GM04504 (cell line): ENCODE results near the gene TNIK.

Experiments
- DNase-seq: peaks from one replicate; pipeline ENCODE4 v3.0.0-alpha.2; 2012; ENCODE audit warnings: low read depth

The TNIK gene

DNA sequence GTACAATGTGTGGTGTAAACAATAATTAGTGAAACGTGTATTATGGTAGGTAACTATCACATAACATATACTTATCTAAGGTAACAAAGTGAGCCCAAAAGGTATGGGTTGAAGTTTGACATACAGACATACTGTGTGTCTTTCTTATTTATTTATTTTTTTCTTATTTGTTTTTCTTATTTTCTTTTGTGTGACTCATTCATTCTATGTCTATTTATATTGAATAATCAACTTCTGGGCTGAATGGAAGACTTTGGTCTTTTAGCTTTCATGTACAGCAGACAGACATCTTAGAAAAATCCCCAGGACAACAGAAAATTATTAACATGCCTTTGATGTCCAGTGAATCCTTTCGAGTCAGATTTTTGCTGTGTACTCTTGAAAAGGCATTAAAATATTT is 233.4 kb downstream of the TNIK start:
- DNase-seq, result no peak

DNA sequence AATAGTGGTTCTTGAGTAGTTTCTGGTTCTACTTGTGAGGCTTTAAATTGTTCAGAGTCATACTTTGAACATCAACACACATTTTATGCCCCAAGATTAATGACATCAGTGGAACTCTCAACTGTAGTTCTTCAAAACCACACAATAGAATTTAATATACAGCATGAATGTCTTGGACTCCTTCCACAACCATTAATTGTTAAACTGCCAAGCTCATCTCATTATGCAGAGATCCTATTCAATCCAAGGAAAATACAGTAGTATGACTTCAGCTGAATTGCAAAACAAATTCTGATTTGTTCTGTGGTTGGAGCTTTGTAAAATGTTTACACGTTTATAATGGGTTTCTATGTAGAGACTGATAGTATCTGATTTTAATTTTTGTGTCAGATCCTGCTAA is 234.5 kb downstream of the TNIK start:
- peak; percentile 93 for DNase-seq

DNA sequence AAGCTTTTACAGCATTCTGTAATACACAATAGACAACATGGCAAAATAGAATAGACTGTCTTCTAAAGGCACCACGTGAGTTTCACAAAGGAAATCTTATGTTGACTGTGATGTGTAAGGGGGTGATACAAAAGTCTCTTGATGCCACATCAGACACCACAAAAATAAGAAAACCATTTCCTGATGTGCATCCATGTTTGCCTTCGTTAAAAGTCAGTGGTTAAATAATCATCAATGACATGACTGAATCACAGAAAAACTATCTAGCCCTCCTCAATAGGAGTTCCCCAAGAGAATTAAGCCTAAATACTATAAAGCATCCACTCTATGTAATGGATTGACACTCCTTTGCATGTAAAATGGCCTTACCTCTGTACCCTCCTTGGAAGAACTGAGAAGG is 235.0 kb downstream of the TNIK start:
- no peak for DNase-seq

DNA sequence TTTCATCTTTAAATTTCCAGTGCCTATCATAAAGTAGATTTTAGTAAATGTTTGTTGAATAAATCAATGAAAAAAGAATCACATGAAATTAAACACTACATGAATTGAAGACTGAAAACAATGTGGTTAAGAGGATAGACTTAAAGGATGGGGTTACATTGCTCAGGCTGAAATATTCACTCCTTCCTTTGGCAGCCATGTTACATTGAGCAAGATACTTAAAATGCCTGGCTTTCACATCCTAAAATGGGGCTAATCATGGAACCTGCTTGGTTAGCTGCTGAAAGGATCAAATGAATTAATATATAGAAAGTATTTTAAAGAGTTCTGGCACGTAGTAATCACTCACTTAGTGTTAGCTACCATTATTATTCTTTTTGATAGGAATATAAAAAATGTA is 236.8 kb downstream of the TNIK start:
- DNase-seq, result no peak

DNA sequence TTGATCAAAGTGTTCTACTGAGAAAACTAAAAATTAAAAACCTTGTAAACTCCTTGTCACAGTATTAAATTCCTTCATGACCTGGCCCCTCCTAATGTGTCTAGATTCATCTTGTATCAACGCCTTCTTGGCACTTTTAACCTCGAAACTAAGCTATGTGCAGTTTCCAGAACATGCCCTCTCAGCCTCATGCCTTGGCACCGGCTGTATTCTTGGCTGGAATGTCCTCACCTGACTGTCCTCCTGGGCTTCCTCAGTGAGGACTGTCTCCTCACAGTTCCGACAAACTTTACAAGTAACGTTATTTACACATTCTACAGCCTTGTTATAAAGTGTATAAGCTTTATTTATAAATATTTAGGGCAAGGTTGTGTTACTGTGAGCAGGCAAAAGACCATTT is 237.2 kb downstream of the TNIK start:
- no peak for DNase-seq

DNA sequence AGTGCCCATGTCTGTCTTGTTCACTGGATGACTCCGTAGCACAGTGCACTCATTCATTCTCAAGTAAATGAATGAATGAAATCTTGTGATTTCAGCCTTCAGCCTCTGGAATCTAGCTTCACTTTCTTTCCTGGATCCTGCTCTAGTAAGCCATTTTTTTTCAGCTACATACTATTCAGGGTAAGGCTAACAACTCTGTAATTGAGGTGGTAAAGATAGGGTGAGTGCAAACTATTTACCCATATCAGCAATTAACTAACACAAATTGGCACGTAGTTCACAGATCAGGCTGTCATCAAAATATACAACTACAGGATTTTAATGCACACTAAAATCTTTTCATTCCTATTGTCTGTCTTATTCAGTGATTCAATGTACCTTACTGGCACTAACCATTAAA is 238.6 kb downstream of the TNIK start:
- no peak for DNase-seq

DNA sequence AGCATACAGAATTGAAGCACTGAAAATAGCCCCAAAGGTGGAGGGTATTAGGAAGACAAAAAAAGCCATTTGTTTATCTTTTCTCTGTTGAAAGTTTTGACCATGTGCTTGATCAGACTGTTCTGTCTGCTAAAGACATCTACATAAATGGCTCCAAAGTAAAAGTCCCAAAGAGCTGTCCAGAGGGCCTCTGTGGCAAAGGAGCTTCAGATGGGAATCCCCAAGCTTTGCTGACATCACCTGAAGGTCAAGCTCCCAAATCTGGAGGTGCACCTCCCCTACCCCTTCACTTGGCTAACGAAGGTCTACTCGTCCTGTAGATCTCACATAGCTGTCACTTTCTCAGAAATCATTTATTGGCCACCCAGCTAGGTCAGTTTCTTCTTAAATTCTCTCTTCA is 239.1 kb downstream of the TNIK start:
- no peak for DNase-seq

DNA sequence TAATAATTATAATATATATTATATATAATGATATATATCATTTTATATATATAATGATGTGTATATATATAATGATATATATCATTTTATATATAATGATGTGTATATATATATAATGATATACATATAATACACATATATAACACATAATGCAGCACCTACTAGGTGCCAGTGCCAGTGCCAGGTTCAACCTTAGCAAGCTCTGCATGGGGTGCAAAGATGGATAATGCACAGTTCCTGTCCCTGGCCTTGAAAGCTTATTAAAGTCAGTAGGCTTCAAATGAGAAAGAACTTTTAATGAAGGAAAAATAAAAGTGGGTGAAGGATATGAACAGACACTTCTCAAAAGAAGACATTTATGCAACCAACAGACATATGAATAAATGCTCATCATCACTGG is 240.9 kb downstream of the TNIK start:
- DNase-seq, result no peak

DNA sequence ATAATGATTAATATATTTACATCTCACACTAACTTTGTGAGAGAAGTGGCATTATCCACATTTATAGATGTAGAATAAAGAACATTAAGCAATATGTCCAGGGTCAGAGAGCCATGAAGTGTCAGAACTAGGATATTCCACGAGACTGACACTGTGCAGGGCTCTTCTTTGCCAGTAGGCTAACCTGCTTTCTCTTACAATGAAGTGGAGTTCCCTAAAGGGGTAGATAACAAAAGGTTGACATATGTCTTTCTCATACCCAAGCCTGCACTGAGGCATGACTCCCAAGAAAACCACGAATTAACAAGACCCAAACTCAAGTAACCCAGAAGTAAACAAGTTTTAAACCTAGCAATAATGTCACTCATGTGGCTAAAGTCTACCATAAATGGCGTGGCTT is 242.1 kb downstream of the TNIK start:
- no peak for DNase-seq

DNA sequence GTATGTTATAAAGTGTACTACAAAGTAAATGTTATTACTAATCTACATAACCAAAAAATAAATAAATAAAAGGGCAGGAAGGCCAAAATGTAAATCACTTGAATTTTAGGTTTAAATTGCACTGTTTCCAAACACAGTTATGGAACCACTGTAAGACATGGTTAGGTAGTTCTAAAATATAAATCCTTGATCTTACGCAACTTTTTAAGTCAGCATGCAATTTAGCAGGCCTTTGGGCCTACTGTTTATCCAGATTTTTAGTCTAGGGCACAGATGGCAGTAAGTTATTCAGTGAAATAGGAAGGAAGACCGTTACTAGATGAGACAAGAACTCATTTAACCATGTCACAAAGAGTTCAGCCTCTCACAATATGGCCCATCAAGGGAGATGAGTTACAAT is 246.3 kb downstream of the TNIK start:
- no peak for DNase-seq

DNA sequence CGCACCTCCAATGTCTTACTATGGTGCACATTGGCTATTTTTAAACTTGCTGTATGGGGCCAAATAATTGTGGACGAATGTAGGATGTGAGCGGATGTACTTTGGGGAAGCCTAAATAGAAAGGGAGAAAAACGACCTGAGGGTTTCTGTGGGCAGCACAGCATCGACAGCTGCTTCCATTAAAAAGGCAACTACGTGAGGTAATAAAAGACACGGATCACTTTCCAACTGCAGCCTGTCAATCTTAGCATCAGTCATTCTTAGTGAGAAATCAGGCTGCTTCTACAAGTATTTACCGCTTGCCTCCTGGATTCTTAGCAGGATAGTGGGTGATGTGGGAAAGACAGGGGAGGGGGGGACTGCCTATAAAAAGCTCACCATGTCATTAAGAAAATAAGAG is 247.0 kb downstream of the TNIK start:
- no peak for DNase-seq

DNA sequence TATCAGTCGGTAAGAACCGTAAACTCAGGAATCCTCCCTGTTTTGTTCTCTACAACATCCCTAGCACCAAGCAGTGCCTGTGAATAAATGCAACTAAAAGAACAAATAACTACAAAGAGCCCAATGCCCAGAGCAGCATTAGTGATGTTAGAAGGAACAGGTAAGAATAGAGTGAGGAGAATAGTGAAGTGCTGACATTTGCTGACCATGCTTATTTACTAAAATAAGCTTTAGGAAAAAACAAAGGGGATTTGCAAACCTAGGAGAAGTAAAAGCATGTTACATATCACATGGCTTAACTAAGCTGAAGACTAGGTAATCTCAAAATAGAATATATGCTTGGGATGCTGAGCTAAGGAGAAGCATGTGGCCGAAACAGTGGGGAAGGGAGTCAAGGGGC is 247.6 kb downstream of the TNIK start:
- DNase-seq, result no peak

DNA sequence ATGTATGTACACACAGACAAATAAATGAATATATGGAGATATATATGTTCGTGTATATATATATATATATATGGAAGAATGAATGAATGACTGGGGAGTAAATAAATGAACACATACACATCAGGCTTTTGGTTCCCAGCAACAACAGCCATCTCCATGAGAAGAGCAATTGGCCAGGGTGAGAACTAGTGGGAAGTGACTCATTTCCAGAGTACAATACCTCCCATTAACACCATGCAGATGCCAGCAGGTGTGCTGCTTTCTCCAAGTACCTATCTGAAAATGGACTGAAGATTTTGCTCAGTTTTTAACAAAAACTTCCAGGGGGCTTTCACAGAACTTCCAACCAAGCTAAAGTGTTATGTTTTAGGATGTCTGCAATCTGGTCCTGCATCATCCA is 253.9 kb downstream of the TNIK start:
- no peak for DNase-seq

DNA sequence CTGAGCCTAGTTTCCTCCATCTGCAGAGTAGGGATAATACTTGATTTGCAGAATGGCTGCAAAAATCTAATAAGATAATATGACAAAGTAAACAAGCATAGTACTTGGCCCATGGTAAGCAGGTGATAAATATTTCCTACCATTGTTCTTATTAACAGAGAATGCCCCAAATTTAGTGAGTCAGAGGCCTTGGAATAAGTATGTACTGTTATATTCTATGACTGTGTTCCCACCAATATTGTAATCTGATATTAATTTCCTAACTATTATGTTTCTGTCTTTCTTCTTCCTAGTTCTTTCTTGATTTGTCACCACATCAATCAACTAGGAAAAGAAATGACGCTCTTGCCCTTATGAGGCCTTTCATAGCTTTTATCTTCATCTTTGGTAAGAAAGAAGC is 255.3 kb downstream of the TNIK start:
- DNase-seq, result no peak

DNA sequence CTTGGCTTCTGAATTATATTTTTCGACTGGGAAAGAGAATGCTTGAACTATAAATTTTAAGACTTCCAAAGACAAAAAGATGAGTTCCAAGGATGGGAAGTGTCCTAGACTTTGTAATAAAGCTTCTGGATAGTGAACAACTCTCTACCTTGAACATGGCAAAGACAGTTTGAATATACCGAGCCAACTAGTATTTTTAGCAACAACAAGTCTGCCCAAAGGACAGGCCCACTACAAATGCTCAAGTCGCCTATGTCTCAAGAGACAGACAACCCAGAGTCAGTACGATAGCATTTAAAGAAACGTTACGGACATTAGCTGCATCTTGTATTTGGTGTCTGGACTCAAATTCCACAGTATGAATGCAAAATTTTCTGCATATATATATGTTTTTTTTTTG is 258.4 kb downstream of the TNIK start:
- DNase-seq, result no peak

DNA sequence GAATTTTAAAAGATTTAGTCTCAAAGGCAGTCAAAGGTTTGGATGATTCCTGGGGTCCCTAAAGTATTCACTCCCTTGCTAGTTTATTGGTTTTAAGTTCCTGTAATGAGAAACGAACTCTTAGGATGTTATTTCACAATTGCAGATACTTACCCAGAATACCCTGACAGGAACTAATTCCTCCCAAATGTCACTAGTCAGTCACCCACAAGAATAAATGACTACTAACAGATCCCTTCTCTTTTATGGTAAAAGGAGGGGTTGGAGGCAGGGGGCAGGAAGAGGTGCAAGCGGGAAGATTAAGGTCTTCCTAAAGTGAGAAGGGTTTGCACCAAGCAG is 259.5 kb downstream of the TNIK start:
- no peak for DNase-seq

DNA sequence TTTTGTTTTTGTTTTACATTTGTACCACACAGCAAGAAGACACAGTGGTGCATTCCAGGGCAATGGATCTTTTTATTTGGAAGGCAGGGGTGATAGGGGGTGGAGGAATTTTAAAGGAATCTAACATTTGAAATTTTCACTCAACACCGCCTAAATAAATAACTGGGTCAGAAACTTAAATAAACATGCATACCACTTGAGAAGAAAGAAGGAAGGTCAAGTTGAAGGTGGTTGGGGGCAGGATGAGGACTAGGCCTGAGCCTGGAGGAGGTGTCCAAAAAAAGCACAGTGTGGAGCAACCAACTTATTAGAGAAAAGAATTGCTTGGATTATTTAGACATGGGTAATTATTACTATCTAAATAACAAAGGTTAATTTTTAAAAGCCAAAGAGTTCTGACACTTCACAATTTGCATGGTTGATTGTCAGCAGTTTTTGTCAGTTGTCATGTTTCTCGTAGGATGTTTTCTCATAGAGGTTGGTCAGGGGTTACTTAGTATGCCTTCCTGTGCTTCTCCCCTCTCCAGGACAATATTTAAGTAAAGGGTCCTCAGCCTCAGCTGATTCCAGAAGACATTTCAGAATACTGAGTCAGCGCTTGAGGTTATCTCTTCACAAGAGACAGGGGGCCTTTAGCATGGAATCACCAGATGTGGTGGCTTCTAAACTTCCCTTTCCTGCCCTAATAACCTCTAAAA is 260.0 kb downstream of the TNIK start:
- DNase-seq, result no peak

DNA sequence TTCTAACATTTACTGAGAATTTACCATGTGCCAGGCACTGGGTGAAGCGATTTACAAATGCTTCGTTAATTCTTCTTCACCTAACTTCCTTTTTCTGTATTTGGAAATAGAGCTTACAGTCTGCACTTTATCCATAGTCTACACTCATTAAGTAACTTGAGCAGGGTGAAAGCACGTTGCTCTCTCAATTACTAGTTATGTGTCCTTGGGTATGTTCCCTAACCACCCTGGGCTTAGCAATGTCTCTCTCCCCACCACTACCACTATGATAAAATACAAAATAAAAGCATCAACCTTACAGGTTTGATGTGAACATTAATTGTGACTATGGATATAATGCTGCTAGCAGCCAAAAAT is 260.8 kb downstream of the TNIK start:
- no peak for DNase-seq

DNA sequence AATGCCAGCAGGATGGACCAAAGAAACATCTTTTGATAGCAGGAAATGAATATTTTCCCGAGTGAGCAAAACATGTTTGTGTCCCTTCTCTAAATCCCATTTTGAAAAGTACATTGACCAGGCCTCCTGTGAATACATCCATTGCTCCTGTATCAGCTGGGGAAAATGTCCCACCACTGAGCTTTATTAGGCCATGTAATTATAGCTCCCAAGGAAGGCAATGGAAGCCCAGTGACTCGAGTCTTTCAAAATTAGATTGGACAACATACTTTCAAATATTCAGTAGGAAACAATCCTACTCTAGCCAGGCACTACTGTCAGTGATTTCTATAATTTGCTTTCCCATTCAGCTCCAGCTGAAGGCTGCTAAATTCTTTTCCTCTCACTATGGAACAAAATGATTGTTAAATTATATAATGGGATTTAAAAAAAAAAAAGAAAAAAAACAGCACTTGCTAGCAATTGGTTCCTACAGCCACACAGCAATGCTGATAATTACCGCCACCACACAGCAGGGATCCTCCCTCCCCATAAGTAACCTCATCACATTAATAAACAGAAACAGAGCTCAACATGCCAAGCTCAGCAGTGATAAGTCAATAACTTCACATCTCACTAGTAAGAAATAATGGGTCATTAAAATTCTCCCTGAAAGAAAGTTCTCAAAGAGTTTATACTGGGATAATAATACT is 261.3 kb downstream of the TNIK start:
- no peak for DNase-seq

DNA sequence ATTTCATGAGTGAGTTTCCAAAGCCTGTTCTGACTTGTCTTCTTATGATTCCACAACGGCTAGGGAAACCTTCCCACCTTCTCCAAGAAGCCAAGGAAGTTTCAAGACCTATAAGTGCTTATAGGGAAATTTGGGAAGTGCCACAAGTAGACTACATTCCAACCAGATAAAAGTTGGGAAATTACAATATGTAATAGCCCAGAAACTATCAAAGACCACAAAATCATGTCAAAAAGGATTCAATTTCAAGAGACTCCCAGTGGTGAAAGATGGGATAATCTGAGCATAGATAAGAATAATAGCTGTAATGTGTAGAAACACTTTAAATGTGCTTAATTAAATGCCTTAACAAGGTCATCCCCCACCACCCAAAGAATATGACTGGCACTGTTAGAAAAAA is 264.5 kb downstream of the TNIK start:
- no peak for DNase-seq

DNA sequence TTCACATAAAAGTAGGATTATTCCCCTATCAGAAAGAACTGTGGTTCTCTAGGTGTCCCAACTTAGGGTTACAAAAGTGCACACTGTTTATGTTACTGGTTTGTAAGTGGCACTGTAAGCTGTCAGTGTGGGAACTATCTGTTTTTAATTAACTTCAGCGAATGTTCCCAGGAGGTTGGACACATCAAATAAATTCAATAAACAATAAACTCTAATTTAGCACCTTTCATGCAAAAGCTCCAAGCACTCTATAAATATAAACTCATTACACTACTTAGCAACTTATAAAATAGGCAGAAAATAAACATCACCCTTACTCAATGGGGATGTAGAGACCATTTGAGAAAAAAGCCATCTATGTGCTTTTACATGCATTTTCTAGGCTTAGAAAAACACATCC is 265.2 kb downstream of the TNIK start:
- no peak for DNase-seq

DNA sequence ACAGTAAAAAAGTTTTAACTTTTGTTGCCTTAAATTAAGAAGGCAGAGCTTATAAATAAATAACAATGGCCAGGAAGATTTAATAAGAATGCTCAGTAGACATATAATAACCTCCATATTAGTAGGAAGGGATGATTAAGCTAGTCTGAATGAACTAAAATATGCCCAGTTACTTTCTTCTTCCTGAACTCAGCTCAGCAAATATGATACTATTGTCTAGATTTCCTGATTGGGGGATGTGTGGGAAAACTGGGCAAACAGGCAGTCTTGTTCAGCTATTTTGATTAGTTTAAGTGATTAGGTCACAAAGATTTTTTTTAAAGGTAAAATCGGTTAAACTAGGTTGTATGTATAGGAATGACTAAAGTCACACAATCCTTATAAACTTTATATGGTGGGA is 266.5 kb downstream of the TNIK start:
- no peak for DNase-seq

DNA sequence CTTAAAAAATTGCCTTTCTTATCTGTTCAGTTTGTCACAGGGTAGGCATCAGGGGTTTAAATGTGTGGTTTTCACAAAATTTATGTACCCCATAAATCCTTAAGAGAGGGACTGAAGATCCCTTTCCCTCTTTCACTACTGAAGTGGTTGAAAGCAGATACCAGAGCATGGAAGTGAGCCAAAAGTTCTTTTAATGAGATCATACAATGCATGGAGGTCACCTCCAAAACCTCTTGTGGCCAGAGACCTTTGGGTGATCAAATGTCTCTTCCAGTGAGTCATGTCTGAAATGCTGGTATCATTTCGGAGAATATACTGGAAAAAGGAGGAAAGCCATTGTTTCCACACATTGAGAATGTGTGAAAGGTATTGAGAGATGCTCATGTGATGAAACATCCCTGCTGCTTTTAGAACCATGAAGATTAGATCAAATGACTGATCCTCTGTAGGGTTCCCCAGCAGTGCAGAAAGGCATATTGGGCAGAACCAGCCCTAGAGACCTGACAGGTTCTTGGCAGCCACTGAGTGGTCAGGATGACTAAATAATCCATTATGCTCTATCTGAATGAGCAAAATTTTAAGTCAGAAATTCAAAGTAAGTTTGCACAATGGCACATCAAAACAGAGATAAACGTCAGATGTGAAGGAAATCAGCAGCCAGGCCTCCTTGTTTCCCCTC is 267.9 kb downstream of the TNIK start:
- peak; percentile 43 for DNase-seq

DNA sequence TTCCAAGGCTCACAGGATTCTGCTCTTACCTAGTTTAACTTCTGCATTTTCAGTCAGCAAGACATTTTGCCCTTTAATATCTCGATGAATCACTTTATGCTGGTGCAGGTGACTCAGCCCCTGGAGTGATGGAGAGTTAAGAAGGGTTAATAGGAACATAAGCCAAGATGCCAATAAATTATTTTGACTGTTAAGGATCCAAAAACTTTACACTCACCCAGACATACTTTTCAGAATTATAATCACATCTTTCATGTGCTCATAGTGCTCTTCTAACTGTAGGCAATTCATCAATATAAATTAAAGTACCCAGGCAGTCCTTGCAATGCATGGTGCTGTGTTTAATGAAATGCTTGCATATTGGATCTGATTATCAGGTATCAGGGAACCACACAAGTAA is 269.5 kb downstream of the TNIK start:
- no peak for DNase-seq
